Liver (tissue), 9 donors: Measurements from ENCODE around the gene AKAP12. TPM values are rescaled to one million over a fixed set of nuclear protein-coding genes. Genes with fewer than 3 reads are reported as not detected.

ENCODE experiments used
- DNase-seq: peaks from one replicate; pipeline ENCODE4 v3.0.0-alpha.2; 2017; ENCODE audit warnings: low spot score
- H3K27ac ChIP-seq, 2 donors: one replicate each; pipeline ENCODE4 v1.7.0; 2013; ENCODE audit warnings: inconsistent platforms in 2 of 2, low read length in 2 of 2, control low read depth in 1 of 2, low read depth in 1 of 2, mild to moderate bottlenecking in 1 of 2
- H3K27me3 ChIP-seq, 4 donors: one replicate each; pipeline versions ENCODE4 v1.6.1 to v1.7.0; 2013; ENCODE audit warnings: low read length in 3 of 4, inconsistent platforms in 1 of 4, mild to moderate bottlenecking in 1 of 4, moderate library complexity in 1 of 4; ENCODE audit not compliant: control insufficient read depth in 4 of 4, insufficient read depth in 4 of 4
- H3K36me3 ChIP-seq, 4 donors: one replicate each; pipeline versions ENCODE4 v1.6.1 to v1.7.0; 2013; ENCODE audit warnings: low read length in 3 of 4, mild to moderate bottlenecking in 3 of 4, low read depth in 1 of 4, moderate library complexity in 1 of 4; ENCODE audit not compliant: control insufficient read depth in 4 of 4, insufficient read depth in 3 of 4
- H3K4me1 ChIP-seq, 4 donors: one replicate each; pipeline versions ENCODE4 v1.6.1 to v1.7.0; 2013; ENCODE audit warnings: low read length in 3 of 4, mild to moderate bottlenecking in 3 of 4, moderate library complexity in 1 of 4; ENCODE audit not compliant: control insufficient read depth in 4 of 4, insufficient read depth in 4 of 4
- H3K4me3 ChIP-seq, 3 donors: one replicate each; pipeline versions ENCODE4 v1.6.1 to v1.7.0; 2013; ENCODE audit warnings: low read length in 3 of 3, control low read depth in 1 of 3, low read depth in 1 of 3, mild to moderate bottlenecking in 1 of 3
- H3K9ac ChIP-seq, 2 donors: one replicate each; pipeline ENCODE4 v1.7.0; 2013; ENCODE audit warnings: low read length in 2 of 2, mild to moderate bottlenecking in 2 of 2, moderate library complexity in 2 of 2, control low read depth in 1 of 2, low read depth in 1 of 2
- H3K9me3 ChIP-seq, 4 donors: one replicate each; pipeline versions ENCODE4 v1.6.1 to v1.7.0; 2013; ENCODE audit warnings: low read length in 3 of 4; ENCODE audit not compliant: control insufficient read depth in 4 of 4
- ATF3 ChIP-seq: IDR thresholded peaks from 2 replicates; pipeline ENCODE4 v1.6.1; 2016; ENCODE audit warnings: antibody characterized with exemption
- CTCF ChIP-seq: fragments of 150-350 bp; IDR thresholded peaks from 2 replicates; pipeline ENCODE4 v1.5.1; 2017; ENCODE audit warnings: improper control_type of control experiment, low read depth, low read length; ENCODE audit not compliant: missing input control
- EGR1 ChIP-seq, 2 donors: IDR thresholded peaks; 2 replicates each; pipeline ENCODE4 v1.6.1; 2016 to 2018; ENCODE audit warnings: antibody characterized with exemption in 2 of 2, low read depth in 2 of 2
- FOXA1 ChIP-seq: IDR thresholded peaks from 2 replicates; pipeline ENCODE4 v1.6.1; 2016; ENCODE audit warnings: antibody characterized with exemption
- FOXA2 ChIP-seq: IDR thresholded peaks from 2 replicates; pipeline ENCODE4 v1.6.1; 2016; ENCODE audit warnings: antibody characterized with exemption
- GABPA ChIP-seq, 2 donors: IDR thresholded peaks in 1 of 2; conservative IDR thresholded peaks in 1 of 2; 2 replicates each; pipeline ENCODE4 v1.6.1; 2016; ENCODE audit warnings: antibody characterized with exemption in 2 of 2, mild to moderate bottlenecking in 1 of 2, moderate library complexity in 1 of 2
- HNF4A ChIP-seq, 2 donors: conservative IDR thresholded peaks; 2 replicates each; pipeline ENCODE4 v1.6.1; 2016; ENCODE audit warnings: antibody characterized with exemption in 2 of 2, mild to moderate bottlenecking in 2 of 2
- JUND ChIP-seq, 2 donors: IDR thresholded peaks; 2 replicates each; pipeline ENCODE4 v1.6.1; 2016; ENCODE audit warnings: antibody characterized with exemption in 2 of 2
- MAX ChIP-seq: IDR thresholded peaks from 2 replicates; pipeline ENCODE4 v1.6.1; 2016; ENCODE audit warnings: antibody characterized with exemption
- RAD21 ChIP-seq, 2 donors: IDR thresholded peaks; 2 replicates each; pipeline ENCODE4 v1.6.1; 2016; ENCODE audit warnings: antibody characterized with exemption in 2 of 2, mild to moderate bottlenecking in 2 of 2
- REST ChIP-seq: IDR thresholded peaks from 2 replicates; pipeline ENCODE4 v1.6.1; 2016; ENCODE audit warnings: antibody characterized with exemption, mild to moderate bottlenecking
- SP1 ChIP-seq: IDR thresholded peaks from 2 replicates; pipeline ENCODE4 v1.6.1; 2018; ENCODE audit warnings: antibody characterized with exemption, mild to moderate bottlenecking
- TAF1 ChIP-seq: conservative IDR thresholded peaks from 2 replicates; pipeline ENCODE4 v1.6.1; 2016; ENCODE audit warnings: antibody characterized with exemption, mild to moderate bottlenecking
- YY1 ChIP-seq: IDR thresholded peaks from 2 replicates; pipeline ENCODE4 v1.6.1; 2016; ENCODE audit warnings: antibody characterized with exemption, mild to moderate bottlenecking
- ZBTB33 ChIP-seq: IDR thresholded peaks from 2 replicates; pipeline ENCODE4 v1.6.1; 2016; ENCODE audit warnings: antibody characterized with exemption
- WGBS: extraction: QIAGEN DNeasy Blood & Tissue Kit; methylation state at CpG from one replicate; pipeline ENCODE4 v1.1.7; 2013; 5-methylcytosine and 5-hydroxymethylcytosine counted together
- polyA plus RNA-seq, 2 donors: library from polyadenylated mRNA; stranded (reverse) in 1 of 2; unstranded in 1 of 2; fragments of 200-250 nt in 1 of 2; fragments of >200 nt in 1 of 2; fragmentation: Nextera tagmentation in 1 of 2; extraction: Ambion mirVana in 1 of 2; gene quantifications; one replicate each; pipeline versions ENCODE4 v1.2.1 to v1.2.3, GENCODE V29; 2013 to 2015
- total RNA-seq, 2 donors: library from RNA; depleted of rRNA; stranded (reverse); fragments of >200 nt; gene quantifications; one replicate each; pipeline ENCODE4 v1.2.3, GENCODE V29; 2014
- donor health status: healthy.
- donor health status: healthy.
- donor health status: healthy.
- donor health status: healthy.
- donor health status: healthy.

AKAP12 gene
- total and polyA plus RNA-seq, 4 donors, result 6.7 to 14.8 (median 8.6) TPM

- H3K9ac ChIP-seq, result no peak overlapping the region
- H3K9me3 ChIP-seq, result no peaks in the 10 kb centered on the region
- no peaks in the 10 kb centered on the region for H3K36me3 ChIP-seq
- DNase-seq, result no peak
- H3K27ac ChIP-seq, result no peak overlapping the region
- no peak overlapping the region for H3K4me3 ChIP-seq
- H3K4me1 ChIP-seq, result peaks cover 0 to 3% (median 1%) of the 10 kb centered on the region in 4 donors
- no peaks in the 10 kb centered on the region for H3K27me3 ChIP-seq
- TF ChIP-seq ATF3, result no peak
- TF ChIP-seq JUND (IDR thresholded peaks at IDR 0.05), result no peak
- TF ChIP-seq FOXA1, result no peak
- TF ChIP-seq HNF4A (conservative IDR thresholded peaks at IDR 0.05), result peak in 1 of 2 donors; percentile 14
These were observed 25.5 kb downstream of the AKAP12 start for GRCh38 chr6:151265282-151265681.

GRCh38 chr6:151269321-151269995 lies 29.7 kb downstream of the AKAP12 start:
- Histone ChIP-seq H3K4me1 (peaks cover 0 to 3% (median 1%) of the 10 kb centered on the region in 4 donors), H3K27ac (no peak overlapping the region), H3K9me3 (no peaks in the 10 kb centered on the region), H3K9ac (no peak overlapping the region), H3K27me3 (no peaks in the 10 kb centered on the region), H3K4me3 (no peak overlapping the region), H3K36me3 (no peaks in the 10 kb centered on the region)
- 63% methylated on average over 4 of the region's 4 CpGs for WGBS
- no peak for DNase-seq
- TF ChIP-seq GABPA (IDR thresholded peaks at IDR 0.05 in 1 of 2, conservative IDR thresholded peaks at IDR 0.05 in 1 of 2), result no peak
- no peak for TF ChIP-seq YY1
- TF ChIP-seq HNF4A (conservative IDR thresholded peaks at IDR 0.05), result no peak
- no peak for TF ChIP-seq REST
- TF ChIP-seq EGR1 (IDR thresholded peaks at IDR 0.05; ENCODE audit: low read depth in 2 of 2), result no peak
- TF ChIP-seq CTCF, result no peak

GRCh38 chr6:151275121-151275520 lies 35.4 kb downstream of the AKAP12 start:
- WGBS, result 89% methylated on average over 6 of the region's 6 CpGs
- no peaks in the 10 kb centered on the region for H3K27me3 ChIP-seq
- H3K27ac ChIP-seq, result no peak overlapping the region
- H3K9me3 ChIP-seq, result no peaks in the 10 kb centered on the region
- no peak overlapping the region for H3K4me3 ChIP-seq
- H3K36me3 ChIP-seq, result no peaks in the 10 kb centered on the region
- H3K9ac ChIP-seq, result no peak overlapping the region
- H3K4me1 ChIP-seq, result no peaks in the 10 kb centered on the region
- DNase-seq, result no peak
- TF ChIP-seq SP1 (no peak), RAD21 (IDR thresholded peaks at IDR 0.05) (no peak), YY1 (no peak), FOXA1 (no peak), HNF4A (conservative IDR thresholded peaks at IDR 0.05) (no peak), FOXA2 (no peak), JUND (IDR thresholded peaks at IDR 0.05) (no peak), REST (no peak), MAX (no peak), TAF1 (no peak), ATF3 (no peak), ZBTB33 (no peak)
